GM18520 (cell line): Measurements from ENCODE around the gene FTCDNL1.

Experiments used
- ATAC-seq: cut with Tn5 transposase; IDR thresholded peaks from one replicate; pipeline ENCODE4 v1.9.1; 2021; ENCODE audit not compliant: unreplicated experiment

Gene FTCDNL1

GRCh38 chr2:199850718-199851500 is at the start of gene FTCDNL1:
TSS of gene FTCDNL1 (minus strand) at chr2:199851192. CDS start at chr2:199848962, 2,230 bp downstream.
- ATAC-seq = peak; percentile 96

- ATAC-seq = no peak
Observed at GRCh38 chr2:199896617-199897016, 45.6 kb upstream of the FTCDNL1 start.

GRCh38 chr2:199895406-199895805 is 44.4 kb upstream of the FTCDNL1 start:
- no peak for ATAC-seq

GRCh38 chr2:199883474-199884212 is 32.7 kb upstream of the FTCDNL1 start:
- ATAC-seq = no peak

- ATAC-seq = no peak
Observed at GRCh38 chr2:199882667-199883066, 31.7 kb upstream of the FTCDNL1 start.

- no peak for ATAC-seq
Observed at GRCh38 chr2:199875400-199875799, 24.4 kb upstream of the FTCDNL1 start.

DNA sequence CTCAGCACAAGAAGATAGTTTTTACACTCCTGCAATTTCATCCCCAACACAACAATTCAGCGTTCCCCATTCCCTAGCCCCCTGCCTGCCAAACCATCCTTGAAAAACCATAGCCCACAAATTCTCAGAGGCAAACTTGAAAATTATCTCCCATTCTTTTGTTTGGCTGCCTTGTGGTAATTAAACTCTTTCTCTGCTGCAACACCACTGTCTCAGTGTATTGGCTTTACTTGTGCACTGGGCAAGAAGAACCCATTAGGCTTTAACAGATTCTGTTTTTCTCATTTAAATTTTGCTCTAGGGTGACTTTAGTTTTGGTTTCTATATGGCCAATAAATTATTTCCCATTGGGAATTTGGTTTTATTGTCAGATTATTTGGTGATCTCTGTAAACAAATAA is 23.2 kb upstream of the FTCDNL1 start:
- ATAC-seq = no peak

GRCh38 chr2:199870581-199870980 is 19.6 kb upstream of the FTCDNL1 start:
- no peak for ATAC-seq

GRCh38 chr2:199869653-199870052 is 18.7 kb upstream of the FTCDNL1 start:
- ATAC-seq = no peak

DNA sequence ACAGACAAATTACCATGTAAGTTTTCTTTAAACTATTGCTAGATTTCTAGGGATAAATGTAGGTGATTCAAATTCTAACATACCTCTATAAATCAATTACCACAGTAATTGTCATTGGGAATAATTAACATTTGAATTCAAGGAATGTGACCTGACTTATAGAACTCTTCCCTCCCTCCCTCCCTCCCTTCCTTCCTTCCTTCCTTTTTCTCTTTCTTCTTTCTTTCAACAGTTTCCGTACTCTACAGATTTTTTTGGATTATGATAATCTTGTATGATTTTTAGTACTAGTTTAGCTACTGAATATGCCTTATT is 18.2 kb upstream of the FTCDNL1 start:
- no peak for ATAC-seq

DNA sequence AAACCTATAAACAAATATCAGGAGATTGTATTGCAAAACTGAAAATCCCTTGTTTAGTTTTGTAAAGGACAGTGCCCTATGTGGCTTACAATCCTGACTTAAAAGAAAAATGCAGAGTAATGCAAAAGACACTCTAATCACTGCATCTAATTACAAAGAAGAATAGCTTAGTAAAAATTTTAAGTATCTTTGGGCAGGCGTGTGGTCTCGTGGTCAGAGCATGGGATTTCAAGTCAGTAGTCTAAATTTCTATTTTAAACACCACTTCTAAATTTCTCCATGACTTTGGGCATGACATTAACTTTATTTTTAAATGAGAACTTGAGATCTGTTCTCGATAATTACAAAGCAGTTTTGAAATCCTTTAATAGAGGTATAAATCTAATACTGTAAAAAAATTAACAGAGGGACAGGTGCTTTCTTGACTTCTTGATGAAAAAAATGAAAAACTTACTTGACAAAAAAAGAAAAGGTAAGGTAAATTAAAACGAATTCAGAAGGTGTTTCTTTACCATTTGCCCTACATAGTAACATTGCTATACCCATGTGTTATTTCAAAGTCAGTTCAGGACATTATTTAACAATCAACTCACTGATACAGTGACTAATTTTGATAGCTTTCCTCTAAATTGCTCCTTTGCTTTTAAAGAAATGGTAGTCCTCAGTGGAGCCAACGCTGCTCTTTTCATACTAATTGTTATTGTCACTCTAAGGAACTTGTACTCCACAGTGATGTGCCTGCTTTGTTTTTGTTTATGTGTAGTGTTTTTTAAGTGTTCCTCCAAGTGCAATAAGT is 17.6 kb upstream of the FTCDNL1 start:
- ATAC-seq = no peak

DNA sequence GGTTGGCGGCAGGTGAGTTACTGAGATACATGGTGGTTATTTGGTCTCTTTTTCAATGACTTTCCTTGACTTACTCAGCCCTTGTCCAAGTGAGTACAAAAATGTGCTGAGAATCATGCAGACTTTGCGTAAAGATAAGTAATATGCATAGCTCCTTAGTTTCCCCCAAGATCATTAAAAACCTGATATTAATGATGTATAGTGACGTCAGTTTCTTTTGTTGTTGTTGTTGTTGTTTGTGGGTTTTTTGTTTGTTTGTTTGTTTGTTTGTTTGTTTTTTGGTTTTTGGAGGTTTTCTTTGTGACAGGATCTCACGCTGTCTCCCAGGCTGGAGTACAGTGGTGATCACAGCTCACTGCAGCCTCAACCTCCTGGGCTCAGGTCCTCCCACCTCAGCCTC is 14.9 kb upstream of the FTCDNL1 start:
- ATAC-seq = no peak

DNA sequence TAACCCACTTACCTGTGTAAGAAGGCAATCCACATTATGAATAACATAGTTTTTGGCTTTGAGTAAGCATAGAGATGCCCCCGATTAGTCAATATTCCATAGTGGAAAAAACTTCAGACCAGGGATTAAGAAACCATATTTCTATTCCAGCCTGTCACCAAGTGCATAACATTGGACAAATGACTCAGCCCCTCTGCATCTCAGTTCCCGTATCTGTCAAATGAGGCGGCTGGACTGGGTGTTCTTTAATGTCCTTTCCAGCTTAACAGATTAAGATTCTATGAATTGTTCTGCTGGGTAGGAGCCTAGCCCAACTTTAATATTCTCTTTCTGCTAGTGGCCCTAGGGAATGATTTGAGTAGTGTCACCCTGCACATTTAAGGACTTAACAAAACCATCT is 11.8 kb upstream of the FTCDNL1 start:
- ATAC-seq = no peak

GRCh38 chr2:199861132-199861774 is 10.3 kb upstream of the FTCDNL1 start:
- no peak for ATAC-seq

DNA sequence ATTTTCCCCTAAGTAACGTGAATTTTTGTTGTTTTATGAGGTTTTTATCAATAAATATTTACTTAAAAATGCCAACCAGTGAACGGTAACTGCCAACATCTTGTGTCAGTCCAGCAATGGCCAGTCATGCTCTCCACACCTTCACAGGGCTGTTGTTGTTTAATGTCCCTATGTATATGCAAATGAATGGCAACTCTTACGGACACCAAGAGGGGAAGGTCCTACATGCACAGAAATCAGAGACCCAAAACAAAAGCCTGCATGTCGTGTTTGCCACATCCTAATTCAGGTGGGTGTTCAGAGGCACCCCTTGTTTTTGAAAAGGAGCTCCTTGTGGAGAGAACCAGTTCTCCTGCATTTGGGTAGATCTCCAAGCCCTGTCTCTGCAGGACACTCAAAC is 4.8 kb upstream of the FTCDNL1 start:
- ATAC-seq = no peak

- ATAC-seq = no peak
Observed at GRCh38 chr2:199851883-199852282, 891 bp upstream of the FTCDNL1 start.

DNA sequence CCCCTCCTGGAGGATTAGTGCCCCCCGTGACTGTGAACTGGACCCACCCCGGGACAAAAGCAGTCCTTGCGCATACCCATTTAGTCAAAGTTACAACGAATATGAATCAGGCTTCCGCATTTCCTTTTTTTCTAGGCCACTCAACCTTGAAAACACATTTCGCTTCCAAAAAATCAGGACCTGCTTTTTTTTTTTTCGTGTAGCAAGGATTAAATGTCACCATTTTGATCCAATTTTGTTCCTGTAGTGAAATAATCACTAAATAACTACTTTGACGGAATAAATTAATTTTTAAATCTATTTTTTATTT is 464 bp upstream of the FTCDNL1 start:
- no peak for ATAC-seq

- ATAC-seq = no peak
Observed at GRCh38 chr2:199850218-199850717, 724 bp downstream of the FTCDNL1 start.

DNA sequence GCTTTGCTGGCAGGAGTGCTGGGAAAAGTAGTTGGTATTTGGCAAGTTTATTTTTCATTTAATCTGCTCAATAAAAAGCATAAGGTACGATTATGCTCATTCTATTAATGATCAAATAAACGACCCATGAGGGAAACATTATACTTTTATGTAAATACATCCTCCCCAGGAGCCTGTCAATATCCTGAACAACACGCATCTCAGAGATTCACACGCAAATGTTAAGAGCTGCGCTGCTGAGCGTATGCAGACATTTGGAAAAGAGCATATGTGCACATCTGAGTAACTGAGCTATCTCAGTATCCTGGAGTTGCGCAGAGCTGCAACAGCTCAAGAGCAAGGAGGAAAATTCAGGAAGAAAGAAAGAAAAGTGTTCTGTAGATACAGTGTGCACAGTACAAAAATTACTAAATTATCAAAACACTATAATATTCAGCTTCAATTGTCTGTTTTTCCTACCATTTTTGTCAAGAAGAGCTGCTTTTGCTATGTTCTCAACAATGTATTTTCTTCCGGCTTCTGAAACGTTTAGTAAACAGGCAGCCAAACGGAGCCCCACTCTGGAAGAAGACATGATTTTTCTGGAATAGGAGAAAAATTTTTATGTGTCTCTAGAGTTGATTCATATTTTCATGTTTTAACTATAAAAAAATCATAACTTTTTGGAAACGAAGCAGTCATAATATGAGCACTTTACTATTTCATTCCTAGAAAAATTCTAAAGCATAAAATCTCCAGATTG is 2.4 kb downstream of the FTCDNL1 start:
- no peak for ATAC-seq

- no peak for ATAC-seq
Observed at GRCh38 chr2:199847181-199847864, 3.7 kb downstream of the FTCDNL1 start.
